Left renal pelvis (tissue), 4 donors: Measurements from ENCODE around the gene NECTIN1. TPM values are rescaled to one million over a fixed set of nuclear protein-coding genes. Genes with fewer than 3 reads are reported as not detected.

Source experiments
- DNase-seq, 4 donors: peaks; one replicate each; pipeline ENCODE4 v3.0.0-alpha.2; 2013; ENCODE audit warnings: low read depth in 4 of 4, low spot score in 3 of 4
- polyA plus RNA-seq, 4 donors: library from polyadenylated mRNA; unstranded; fragments of 120-200 nt; gene quantifications; one replicate each; pipeline ENCODE4 v1.2.1, GENCODE V29; 2013; ENCODE audit not compliant: insufficient read length in 4 of 4

Gene NECTIN1
- polyA plus RNA-seq, 4 donors: 24.1 to 41.6 (median 37.0) TPM

- DNase-seq: no peak
These were observed 26.5 kb upstream of the NECTIN1 start for GRCh38 chr11:119755356-119756071.

- DNase-seq: no peak
These were observed 25.8 kb upstream of the NECTIN1 start for GRCh38 chr11:119754656-119755355.

- DNase-seq: no peak
These were observed 25.2 kb upstream of the NECTIN1 start for GRCh38 chr11:119754199-119754598.

- DNase-seq: no peak
These were observed 23.9 kb upstream of the NECTIN1 start for GRCh38 chr11:119752946-119753345.

GRCh38 chr11:119752345-119752871, 23.4 kb upstream of the NECTIN1 start:
- DNase-seq: no peak

GRCh38 chr11:119750056-119750455, 21.1 kb upstream of the NECTIN1 start:
- no peak for DNase-seq

GRCh38 chr11:119749006-119749565, 20.1 kb upstream of the NECTIN1 start:
- DNase-seq: no peak

- no peak for DNase-seq
These were observed 19.1 kb upstream of the NECTIN1 start for GRCh38 chr11:119747868-119748660.

GRCh38 chr11:119745776-119746535, 17.0 kb upstream of the NECTIN1 start:
- DNase-seq: no peak

- DNase-seq: no peak
These were observed 16.1 kb upstream of the NECTIN1 start for GRCh38 chr11:119745112-119745511.

- no peak for DNase-seq
These were observed 15.6 kb upstream of the NECTIN1 start for GRCh38 chr11:119744577-119744976.

GRCh38 chr11:119743006-119743405, 14.0 kb upstream of the NECTIN1 start:
- DNase-seq: no peak

GRCh38 chr11:119742263-119742861, 13.4 kb upstream of the NECTIN1 start:
- no peak for DNase-seq

GRCh38 chr11:119741369-119742262, 12.6 kb upstream of the NECTIN1 start:
- no peak for DNase-seq

GRCh38 chr11:119739975-119740374, 11.0 kb upstream of the NECTIN1 start:
- DNase-seq: no peak

GRCh38 chr11:119739021-119739703, 10.2 kb upstream of the NECTIN1 start:
- peak in 2 of 4 donors; percentile 75 to 81 for DNase-seq

- no peak for DNase-seq
These were observed 9.0 kb upstream of the NECTIN1 start for GRCh38 chr11:119738059-119738439.
